Retinal pigment epithelial cell (primary cell): ENCODE measurements around the gene DDX10.

ENCODE experiments used
- DNase-seq: peaks from one replicate; pipeline ENCODE4 v3.0.0-alpha.2; 2010; ENCODE audit warnings: low read depth
- H3K4me3 ChIP-seq: 2 replicates; pipeline ENCODE4 v1.5.1; 2011; ENCODE audit warnings: mild to moderate bottlenecking, low read length, control low read depth, moderate library complexity
- CTCF ChIP-seq: conservative IDR thresholded peaks from 2 replicates; pipeline ENCODE4 v1.5.1; 2011; ENCODE audit warnings: low read depth, low read length, control low read depth, inconsistent platforms

Gene DDX10

GRCh38 chr11:108915666-108916065 is 250.8 kb downstream of the DDX10 start:
- no peak for TF ChIP-seq CTCF
- DNase-seq = no peak
- H3K4me3 ChIP-seq = no peak overlapping the region

GRCh38 chr11:108916290-108916689 is 251.4 kb downstream of the DDX10 start:
- no peak for DNase-seq
- no peak overlapping the region for H3K4me3 ChIP-seq
- TF ChIP-seq CTCF = no peak

GRCh38 chr11:108916935-108917334 is 252.1 kb downstream of the DDX10 start:
- no peak for TF ChIP-seq CTCF
- H3K4me3 ChIP-seq = no peak overlapping the region
- no peak for DNase-seq

GRCh38 chr11:108921211-108921610 is 256.3 kb downstream of the DDX10 start:
- no peak for DNase-seq
- no peak overlapping the region for H3K4me3 ChIP-seq
- TF ChIP-seq CTCF = no peak

GRCh38 chr11:108922241-108922640 is 257.4 kb downstream of the DDX10 start:
- no peak overlapping the region for H3K4me3 ChIP-seq
- DNase-seq = no peak
- TF ChIP-seq CTCF = no peak

GRCh38 chr11:108923413-108923812 is 258.5 kb downstream of the DDX10 start:
- no peak for DNase-seq
- no peak overlapping the region for H3K4me3 ChIP-seq
- no peak for TF ChIP-seq CTCF

- no peak overlapping the region for H3K4me3 ChIP-seq
- no peak for DNase-seq
- no peak for TF ChIP-seq CTCF
These were observed 261.4 kb downstream of the DDX10 start for GRCh38 chr11:108926171-108926840.
